Measurements from ENCODE around the gene TGFA. TPM values are rescaled to one million over a fixed set of nuclear protein-coding genes. Genes with fewer than 3 reads are reported as not detected.

TGFA gene
- total and polyA plus RNA-seq, 9 donors = 0.08 to 8.7 (median 1.2) TPM

GRCh38 chr2:70558195-70558808 is 4.7 kb upstream of the TGFA start:
- Histone ChIP-seq H3K27me3 (no peaks in the 10 kb centered on the region), H3K4me3 (no peak overlapping the region), H3K9me3 (no peaks in the 10 kb centered on the region), H3K36me3 (no peaks in the 10 kb centered on the region), H3K27ac (no peak overlapping the region), H3K4me1 (ENCODE audit: insufficient read depth) (peaks cover 1% of the 10 kb centered on the region)
- no peak for DNase-seq
- intact Hi-C loops (cut with DNase I) = no loop called here
- 48 to 57% (median 54%) methylated on average over 5 of the region's 5 CpGs for WGBS, 3 donors
- TF ChIP-seq EP300 (IDR thresholded peaks at IDR 0.05) (no peak), POLR2A (IDR thresholded peaks at IDR 0.05) (no peak), CTCF (IDR thresholded peaks at IDR 0.05) (no peak)

GRCh38 chr2:70557171-70557838 is 3.7 kb upstream of the TGFA start:
- H3K4me3 ChIP-seq = no peak overlapping the region
- H3K27me3 ChIP-seq = no peaks in the 10 kb centered on the region
- H3K36me3 ChIP-seq = no peaks in the 10 kb centered on the region
- no peak overlapping the region for H3K27ac ChIP-seq
- TF ChIP-seq POLR2A (IDR thresholded peaks at IDR 0.05) (no peak), EP300 (IDR thresholded peaks at IDR 0.05) (no peak), CTCF (IDR thresholded peaks at IDR 0.05) (no peak)
- WGBS, 3 donors = 6 to 28% (median 9%) methylated on average over 6 of the region's 6 CpGs
- no peak for DNase-seq
- peaks cover 1% of the 10 kb centered on the region for H3K4me1 ChIP-seq (ENCODE audit: insufficient read depth)
- intact Hi-C loops (cut with DNase I) = no loop called here
- no peaks in the 10 kb centered on the region for H3K9me3 ChIP-seq

- no peak for DNase-seq
- no peaks in the 10 kb centered on the region for H3K9me3 ChIP-seq
- no peak overlapping the region for H3K27ac ChIP-seq
- no peaks in the 10 kb centered on the region for H3K36me3 ChIP-seq
- no peak overlapping the region for H3K4me3 ChIP-seq
- 51 to 64% (median 51%) methylated on average over 2 of the region's 2 CpGs for WGBS, 3 donors
- H3K4me1 ChIP-seq (ENCODE audit: insufficient read depth) = peaks cover 1% of the 10 kb centered on the region
- intact Hi-C loops (cut with DNase I) = no loop called here
- H3K27me3 ChIP-seq = no peaks in the 10 kb centered on the region
- TF ChIP-seq CTCF (IDR thresholded peaks at IDR 0.05) (no peak), EP300 (IDR thresholded peaks at IDR 0.05) (no peak), POLR2A (IDR thresholded peaks at IDR 0.05) (no peak)
Measured at GRCh38 chr2:70556608-70557007, 3.0 kb upstream of the TGFA start.

- TF ChIP-seq POLR2A (IDR thresholded peaks at IDR 0.05) (no peak), CTCF (IDR thresholded peaks at IDR 0.05) (no peak), EP300 (IDR thresholded peaks at IDR 0.05) (no peak)
- H3K27me3 ChIP-seq = no peaks in the 10 kb centered on the region
- H3K4me3 ChIP-seq = peak overlapping the region; percentile 49
- no peak overlapping the region for H3K27ac ChIP-seq
- H3K36me3 ChIP-seq = no peaks in the 10 kb centered on the region
- 28 to 33% (median 31%) methylated on average over 15 to 18 of the region's 18 CpGs for WGBS, 3 donors
- intact Hi-C loops (cut with DNase I) = no loop called here
- no peak for DNase-seq
- H3K9me3 ChIP-seq = no peaks in the 10 kb centered on the region
- peaks cover 1% of the 10 kb centered on the region for H3K4me1 ChIP-seq (ENCODE audit: insufficient read depth)
Measured at GRCh38 chr2:70554338-70554892, 789 bp upstream of the TGFA start.
